MM.1S (cell line): ENCODE measurements around the gene KCNQ5.

Source experiments
- CTCF ChIP-seq: fragments of 300-600 bp; sonication (generic); IDR thresholded peaks from 2 replicates; pipeline ENCODE4 v1.5.1; 2016; ENCODE audit warnings: antibody characterized with exemption, low read length, mixed read lengths
- EZH2 ChIP-seq: fragments of 300-600 bp; sonication (generic); optimal IDR thresholded peaks from 2 replicates; pipeline ENCODE3; 2017; ENCODE audit warnings: low read depth, mild to moderate bottlenecking, antibody characterized with exemption, low read length, mixed read lengths
- EZH2phosphoT487 ChIP-seq: fragments of 300-600 bp; sonication (generic); IDR thresholded peaks from 2 replicates; pipeline ENCODE4 v1.6.1; 2018; ENCODE audit warnings: antibody characterized with exemption, low read length

- TF ChIP-seq EZH2 (no peak), CTCF (no peak), EZH2phosphoT487 (no peak)
Measured at GRCh38 chr6:72954716-72955115, 332.9 kb downstream of the KCNQ5 start.
